Measurements from ENCODE around the gene LUC7L3.

DNA sequence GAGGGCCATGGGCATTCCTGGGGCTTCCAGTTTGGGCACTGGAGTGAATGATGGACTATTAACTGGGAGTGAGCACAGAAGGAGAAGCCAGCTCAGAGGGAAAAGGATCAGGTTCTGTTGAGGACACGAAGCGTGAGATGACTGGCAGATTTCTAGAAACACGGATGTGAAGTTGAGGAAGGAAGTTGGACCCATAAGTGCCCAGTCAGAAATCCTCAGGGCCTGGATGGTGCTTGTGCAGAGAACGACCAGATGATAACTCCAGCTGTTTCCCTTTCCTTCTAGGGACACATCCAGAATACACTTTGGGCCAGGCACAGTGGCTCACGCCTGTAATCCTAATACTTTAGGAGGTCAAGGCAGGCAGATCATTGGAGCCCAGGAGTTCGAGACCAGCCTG, 71.2 kb downstream of the LUC7L3 start:
- TF ChIP-seq, protein P1, sequence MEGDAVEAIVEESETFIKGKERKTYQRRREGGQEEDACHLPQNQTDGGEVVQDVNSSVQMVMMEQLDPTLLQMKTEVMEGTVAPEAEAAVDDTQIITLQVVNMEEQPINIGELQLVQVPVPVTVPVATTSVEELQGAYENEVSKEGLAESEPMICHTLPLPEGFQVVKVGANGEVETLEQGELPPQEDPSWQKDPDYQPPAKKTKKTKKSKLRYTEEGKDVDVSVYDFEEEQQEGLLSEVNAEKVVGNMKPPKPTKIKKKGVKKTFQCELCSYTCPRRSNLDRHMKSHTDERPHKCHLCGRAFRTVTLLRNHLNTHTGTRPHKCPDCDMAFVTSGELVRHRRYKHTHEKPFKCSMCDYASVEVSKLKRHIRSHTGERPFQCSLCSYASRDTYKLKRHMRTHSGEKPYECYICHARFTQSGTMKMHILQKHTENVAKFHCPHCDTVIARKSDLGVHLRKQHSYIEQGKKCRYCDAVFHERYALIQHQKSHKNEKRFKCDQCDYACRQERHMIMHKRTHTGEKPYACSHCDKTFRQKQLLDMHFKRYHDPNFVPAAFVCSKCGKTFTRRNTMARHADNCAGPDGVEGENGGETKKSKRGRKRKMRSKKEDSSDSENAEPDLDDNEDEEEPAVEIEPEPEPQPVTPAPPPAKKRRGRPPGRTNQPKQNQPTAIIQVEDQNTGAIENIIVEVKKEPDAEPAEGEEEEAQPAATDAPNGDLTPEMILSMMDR (IDR thresholded peaks at IDR 0.05) = no peak
- TF ChIP-seq EZH2 (IDR thresholded peaks at IDR 0.05; ENCODE audit: borderline replicate concordance, insufficient read depth, low read depth, low read length, poor library complexity, severe bottlenecking) = no peak

All from B cell (primary cell).